Body of pancreas (tissue), 4 donors: Measurements from ENCODE around the gene SPNS3. TPM values are rescaled to one million over a fixed set of nuclear protein-coding genes. Genes with fewer than 3 reads are reported as not detected.
A peak's percentile ranks its signal among the peaks of the same experiment; 100 is the strongest.

ENCODE experiments used
- ATAC-seq: fragments of 150-250 bp; one replicate; pipeline ENCODE4 v1.9.1; 2016
- DNase-seq, 4 donors: peaks; one replicate each; pipeline ENCODE4 v3.0.0-alpha.2; 2019
- H3K27ac ChIP-seq, 4 donors: fragments of 200-600 bp; sonication (generic); 1 replicate in 3 of 4; 2 replicates in 1 of 4; pipeline versions ENCODE4 v1.5.1 to v1.6.1; 2016 to 2019; ENCODE audit warnings: mild to moderate bottlenecking in 1 of 4, mixed read lengths in 1 of 4, moderate library complexity in 1 of 4
- H3K27me3 ChIP-seq, 2 donors: fragments of 200-600 bp; sonication (generic); one replicate each; pipeline ENCODE4 v1.6.0; 2016; ENCODE audit warnings: mild to moderate bottlenecking in 1 of 2
- H3K36me3 ChIP-seq, 2 donors: fragments of 200-600 bp; sonication (generic); replicated peaks in 1 of 2; 2 replicates each; pipeline ENCODE4 v1.5.1; 2016; ENCODE audit warnings: low read depth in 2 of 2; ENCODE audit not compliant: insufficient read depth in 1 of 2
- H3K4me1 ChIP-seq: fragments of 200-600 bp; sonication (generic); one replicate; pipeline ENCODE4 v1.6.0; 2016
- H3K4me3 ChIP-seq, 2 donors: fragments of 200-600 bp; sonication (generic); 1 replicate in 1 of 2; 2 replicates in 1 of 2; pipeline ENCODE4 v1.5.1; 2016 to 2019
- H3K9me3 ChIP-seq, 3 donors: fragments of 200-600 bp; sonication (generic); 1 replicate in 2 of 3; 2 replicates in 1 of 3; pipeline ENCODE4 v1.5.1; 2016
- POLR2A ChIP-seq, 3 donors: fragments of 450-650 bp; IDR thresholded peaks; one replicate each; pipeline ENCODE4 v1.6.1; 2016; ENCODE audit warnings: antibody characterized with exemption in 3 of 3, mild to moderate bottlenecking in 2 of 3
- WGBS, 2 donors: methylation state at CpG; one replicate each; pipeline ENCODE4 v1.1.5; 2017; 5-methylcytosine and 5-hydroxymethylcytosine counted together
- intact Hi-C: fragments of 100-400 bp; cut with DNase I; formaldehyde crosslinking; loops from one replicate; pipeline ENCODE4 v1.15.1; 2023
- total RNA-seq, 2 donors: library from RNA; depleted of rRNA; stranded (reverse); fragments of >200 nt; gene quantifications; one replicate each; pipeline ENCODE4 v1.1.0, GENCODE V29; 2016
- TF ChIP-seq, protein P1 (sequence below), 7 experiments: fragments of 450-650 bp in 4 of 7; fragments of 200-600 bp in 3 of 7; sonication (generic) in 3 of 7; IDR thresholded peaks; one replicate each; pipeline ENCODE4 v1.5.1; 2016 to 2019; ENCODE audit warnings: antibody characterized with exemption in 7 of 7

Gene SPNS3
- total RNA-seq, 2 donors from 2014 or later: not detected

DNA sequence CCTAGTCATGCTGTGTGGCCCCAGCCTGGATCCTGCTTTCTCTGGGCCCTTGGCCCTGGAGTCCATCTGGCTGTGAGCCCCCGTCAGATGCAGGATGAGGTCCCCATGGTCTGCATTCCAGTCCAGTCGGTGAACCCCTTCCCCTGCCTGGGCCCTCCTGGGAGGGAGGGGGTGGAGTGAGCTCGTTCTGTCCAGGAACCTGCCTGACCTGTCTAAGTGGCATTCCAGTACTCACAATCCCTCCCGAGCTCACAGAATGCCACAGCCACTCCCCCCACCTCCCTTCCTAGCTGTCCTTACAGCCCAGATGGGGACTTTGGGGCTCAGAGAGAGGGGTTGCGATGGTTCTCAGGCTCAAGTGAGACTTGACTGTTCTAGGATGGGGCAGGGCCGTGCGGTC lies 80.5 kb downstream of the SPNS3 start:
- Histone ChIP-seq H3K27me3 (no peaks in the 10 kb centered on the region), H3K36me3 (no peaks in the 10 kb centered on the region), H3K9me3 (no peaks in the 10 kb centered on the region), H3K4me3 (no peak overlapping the region), H3K27ac (peak overlapping the region; percentile 77 to 91 (median 82)), H3K4me1 (peaks cover 82% of the 10 kb centered on the region)
- TF ChIP-seq POLR2A (IDR thresholded peaks at IDR 0.05): no peak
- TF ChIP-seq, protein P1, sequence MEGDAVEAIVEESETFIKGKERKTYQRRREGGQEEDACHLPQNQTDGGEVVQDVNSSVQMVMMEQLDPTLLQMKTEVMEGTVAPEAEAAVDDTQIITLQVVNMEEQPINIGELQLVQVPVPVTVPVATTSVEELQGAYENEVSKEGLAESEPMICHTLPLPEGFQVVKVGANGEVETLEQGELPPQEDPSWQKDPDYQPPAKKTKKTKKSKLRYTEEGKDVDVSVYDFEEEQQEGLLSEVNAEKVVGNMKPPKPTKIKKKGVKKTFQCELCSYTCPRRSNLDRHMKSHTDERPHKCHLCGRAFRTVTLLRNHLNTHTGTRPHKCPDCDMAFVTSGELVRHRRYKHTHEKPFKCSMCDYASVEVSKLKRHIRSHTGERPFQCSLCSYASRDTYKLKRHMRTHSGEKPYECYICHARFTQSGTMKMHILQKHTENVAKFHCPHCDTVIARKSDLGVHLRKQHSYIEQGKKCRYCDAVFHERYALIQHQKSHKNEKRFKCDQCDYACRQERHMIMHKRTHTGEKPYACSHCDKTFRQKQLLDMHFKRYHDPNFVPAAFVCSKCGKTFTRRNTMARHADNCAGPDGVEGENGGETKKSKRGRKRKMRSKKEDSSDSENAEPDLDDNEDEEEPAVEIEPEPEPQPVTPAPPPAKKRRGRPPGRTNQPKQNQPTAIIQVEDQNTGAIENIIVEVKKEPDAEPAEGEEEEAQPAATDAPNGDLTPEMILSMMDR (IDR thresholded peaks at IDR 0.05): no peak
- DNase-seq: peak; percentile 64 to 81 (median 78)
- peak; percentile 60 for ATAC-seq
- intact Hi-C loops: no loop called here
- WGBS, 2 donors: 44 to 86% methylated on average over 3 to 6 of the region's 7 CpGs

DNA sequence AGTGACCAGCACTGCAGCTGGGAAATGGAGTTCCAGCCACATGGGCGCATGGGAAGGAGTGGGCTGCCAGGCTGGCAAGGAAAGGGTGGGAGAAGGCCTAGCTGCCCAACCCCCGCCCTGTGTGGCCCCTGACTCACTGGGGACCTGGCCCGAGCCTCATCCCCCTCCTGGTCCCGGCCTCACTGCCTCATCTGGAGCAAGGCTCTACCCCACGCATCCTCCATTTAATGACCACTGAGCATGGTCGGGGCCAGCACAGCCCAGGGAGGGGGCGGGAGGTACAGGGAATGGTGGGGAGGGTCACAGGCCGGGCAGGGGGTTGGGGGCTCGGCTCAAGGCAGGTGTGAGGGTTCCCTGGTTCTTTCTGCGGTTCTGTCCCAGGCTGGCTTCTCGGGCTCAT lies 81.0 kb downstream of the SPNS3 start:
- DNase-seq: no peak

DNA sequence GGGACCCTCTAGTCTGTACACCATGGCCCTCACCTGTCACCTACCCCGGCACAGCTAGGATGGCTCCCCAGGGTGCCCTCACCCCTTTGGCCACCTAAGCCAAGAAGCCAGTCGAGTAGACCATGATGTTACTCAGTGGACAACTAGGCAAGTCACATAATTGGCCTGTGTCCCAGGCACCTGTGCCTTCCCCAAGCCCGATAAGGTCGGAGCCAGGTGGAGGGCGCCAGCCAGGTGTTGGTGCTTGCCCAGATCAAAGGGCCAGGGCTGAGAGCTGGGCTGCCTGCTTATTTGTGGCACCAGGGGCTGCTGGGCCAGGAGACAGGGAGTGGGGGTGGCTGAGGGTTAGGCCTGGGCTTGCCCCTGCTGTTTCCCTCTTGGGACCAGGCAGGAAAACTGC lies 81.8 kb downstream of the SPNS3 start:
- no peaks in the 10 kb centered on the region for H3K9me3 ChIP-seq
- 22% methylated on average over 5 of the region's 5 CpGs; no CpG with 5 or more reads in 1 of the 2 donors for WGBS, 2 donors
- H3K4me3 ChIP-seq: no peak overlapping the region
- H3K36me3 ChIP-seq: no peaks in the 10 kb centered on the region
- H3K27me3 ChIP-seq: no peaks in the 10 kb centered on the region
- TF ChIP-seq POLR2A (IDR thresholded peaks at IDR 0.05): no peak
- TF ChIP-seq, protein P1 (IDR thresholded peaks at IDR 0.05): peak in 3 of 7 experiments; percentile 22 to 41 (median 37)
- intact Hi-C loops: no loop called here
- DNase-seq (peak; percentile 88 to 97 (median 96)), ATAC-seq (peak; percentile 79)
- H3K27ac ChIP-seq: peak overlapping the region; percentile 77 to 91 (median 82)
- H3K4me1 ChIP-seq: peaks cover 82% of the 10 kb centered on the region

More for the DNA sequence above, 81.0 kb downstream of the SPNS3 start:
- intact Hi-C loops: no loop called here
- no peaks in the 10 kb centered on the region for H3K27me3 ChIP-seq
- peaks cover 82% of the 10 kb centered on the region for H3K4me1 ChIP-seq
- TF ChIP-seq, protein P1 (IDR thresholded peaks at IDR 0.05): no peak
- TF ChIP-seq POLR2A (IDR thresholded peaks at IDR 0.05): no peak
- peak overlapping the region; percentile 77 to 91 (median 82) for H3K27ac ChIP-seq
- 79 to 82% methylated on average over 5 to 11 of the region's 11 CpGs for WGBS, 2 donors
- no peaks in the 10 kb centered on the region for H3K36me3 ChIP-seq
- H3K9me3 ChIP-seq: no peaks in the 10 kb centered on the region
- no peak overlapping the region for H3K4me3 ChIP-seq
- no peak for ATAC-seq

DNA sequence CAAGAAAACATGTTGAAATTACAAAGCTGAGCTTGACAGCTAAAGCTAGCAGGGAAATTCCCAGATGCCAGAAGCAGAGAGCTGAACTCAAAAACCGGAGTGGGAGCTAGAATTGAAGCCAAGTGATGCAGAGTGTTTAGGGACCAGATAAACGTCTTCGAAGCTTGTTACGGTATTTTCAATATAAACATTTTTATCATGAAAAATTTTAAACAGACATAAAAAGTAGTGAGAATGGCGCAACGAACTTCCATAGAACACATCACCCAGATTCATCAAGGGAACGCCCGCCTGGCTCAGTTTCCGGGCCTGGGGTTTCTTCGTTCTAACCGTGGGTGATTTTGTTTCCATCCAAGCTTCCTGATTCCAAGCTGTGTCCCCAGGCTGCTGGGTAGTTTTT lies 83.0 kb downstream of the SPNS3 start:
- peaks cover 83% of the 10 kb centered on the region for H3K4me1 ChIP-seq
- intact Hi-C loops: no loop called here
- H3K27me3 ChIP-seq: no peaks in the 10 kb centered on the region
- H3K27ac ChIP-seq: peak overlapping the region in 3 of 4 donors; percentile 33 to 86 (median 36)
- no peak for TF ChIP-seq POLR2A (IDR thresholded peaks at IDR 0.05)
- TF ChIP-seq, protein P1 (IDR thresholded peaks at IDR 0.05): no peak
- no peaks in the 10 kb centered on the region for H3K9me3 ChIP-seq
- ATAC-seq: no peak
- no peak overlapping the region for H3K4me3 ChIP-seq
- DNase-seq: no peak
- no peaks in the 10 kb centered on the region for H3K36me3 ChIP-seq
- 73 to 79% methylated on average over 11 of the region's 11 CpGs for WGBS, 2 donors

DNA sequence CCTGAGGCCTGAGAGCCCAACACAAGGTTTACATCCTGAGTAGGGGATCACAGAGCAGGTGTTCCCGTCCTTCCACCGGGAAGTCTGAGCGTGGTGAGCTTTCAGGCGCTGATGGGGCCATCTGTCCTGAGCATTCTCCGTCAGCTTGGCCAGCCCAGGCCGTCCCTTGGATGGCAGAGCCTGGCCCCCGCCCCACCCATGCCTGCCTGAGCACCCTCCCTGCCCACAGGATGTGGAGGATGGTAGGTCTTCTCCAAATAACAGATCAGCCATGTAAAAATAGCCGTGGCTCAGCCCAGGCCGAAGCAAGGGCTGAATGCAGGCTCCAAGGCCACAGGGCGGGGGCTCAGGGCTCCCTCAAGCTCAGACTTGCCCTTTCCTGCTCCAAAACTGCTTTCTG lies 85.2 kb downstream of the SPNS3 start:
- no peak for DNase-seq
- intact Hi-C loops: no loop called here
- peak overlapping the region; percentile 52 to 83 (median 77) for H3K27ac ChIP-seq
- ATAC-seq: no peak
- 87 to 93% methylated on average over 3 to 10 of the region's 10 CpGs for WGBS, 2 donors
- peaks cover 71% of the 10 kb centered on the region for H3K4me1 ChIP-seq
- H3K27me3 ChIP-seq: no peaks in the 10 kb centered on the region
- TF ChIP-seq, protein P1 (IDR thresholded peaks at IDR 0.05): no peak
- no peak for TF ChIP-seq POLR2A (IDR thresholded peaks at IDR 0.05)
- no peaks in the 10 kb centered on the region for H3K36me3 ChIP-seq
- no peaks in the 10 kb centered on the region for H3K9me3 ChIP-seq
- no peak overlapping the region for H3K4me3 ChIP-seq
